Peyer's patch (tissue), 4 donors: ENCODE data around the gene PCNX2.

Experiments
- POLR2A ChIP-seq, 2 donors: fragments of 450-650 bp; IDR thresholded peaks; one replicate each; pipeline ENCODE4 v1.5.1; 2017; ENCODE audit warnings: antibody characterized with exemption in 2 of 2, mild to moderate bottlenecking in 2 of 2, moderate library complexity in 2 of 2
- TF ChIP-seq, protein P1 (sequence below), 6 experiments: fragments of 450-650 bp in 4 of 6; fragments of 200-600 bp in 2 of 6; sonication (generic) in 1 of 6; IDR thresholded peaks; one replicate each; pipeline ENCODE4 v1.5.1; 2017 to 2019; ENCODE audit warnings: antibody characterized with exemption in 6 of 6, mild to moderate bottlenecking in 3 of 6, moderate library complexity in 1 of 6

DNA sequence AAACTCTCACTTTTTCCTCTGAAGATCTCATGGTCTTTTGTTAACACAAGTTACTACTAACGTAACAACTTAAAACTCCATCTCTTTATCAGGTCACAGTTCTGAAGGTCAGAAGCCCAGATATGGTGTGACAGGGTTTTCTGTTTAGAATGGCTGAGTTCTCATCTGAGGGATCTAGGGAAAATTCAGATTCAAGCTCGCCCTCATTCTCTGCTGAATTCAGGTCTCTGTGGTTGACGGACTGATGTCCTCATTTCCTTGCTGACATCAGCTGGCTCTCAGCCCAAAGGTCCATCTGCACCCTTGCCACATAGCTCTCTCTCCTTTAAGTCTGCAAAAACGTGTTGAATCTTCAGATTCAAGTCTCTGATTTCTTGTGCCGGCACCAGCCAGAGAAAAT is 351.2 kb downstream of the PCNX2 start:
- TF ChIP-seq, protein P1, sequence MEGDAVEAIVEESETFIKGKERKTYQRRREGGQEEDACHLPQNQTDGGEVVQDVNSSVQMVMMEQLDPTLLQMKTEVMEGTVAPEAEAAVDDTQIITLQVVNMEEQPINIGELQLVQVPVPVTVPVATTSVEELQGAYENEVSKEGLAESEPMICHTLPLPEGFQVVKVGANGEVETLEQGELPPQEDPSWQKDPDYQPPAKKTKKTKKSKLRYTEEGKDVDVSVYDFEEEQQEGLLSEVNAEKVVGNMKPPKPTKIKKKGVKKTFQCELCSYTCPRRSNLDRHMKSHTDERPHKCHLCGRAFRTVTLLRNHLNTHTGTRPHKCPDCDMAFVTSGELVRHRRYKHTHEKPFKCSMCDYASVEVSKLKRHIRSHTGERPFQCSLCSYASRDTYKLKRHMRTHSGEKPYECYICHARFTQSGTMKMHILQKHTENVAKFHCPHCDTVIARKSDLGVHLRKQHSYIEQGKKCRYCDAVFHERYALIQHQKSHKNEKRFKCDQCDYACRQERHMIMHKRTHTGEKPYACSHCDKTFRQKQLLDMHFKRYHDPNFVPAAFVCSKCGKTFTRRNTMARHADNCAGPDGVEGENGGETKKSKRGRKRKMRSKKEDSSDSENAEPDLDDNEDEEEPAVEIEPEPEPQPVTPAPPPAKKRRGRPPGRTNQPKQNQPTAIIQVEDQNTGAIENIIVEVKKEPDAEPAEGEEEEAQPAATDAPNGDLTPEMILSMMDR (IDR thresholded peaks at IDR 0.05): no peak
- no peak for TF ChIP-seq POLR2A (IDR thresholded peaks at IDR 0.05)
